Skeletal muscle cell (primary cell): ENCODE data around the gene NUDT5.
A peak's percentile ranks its signal among the peaks of the same experiment; 100 is the strongest.
"Not testable (repeated sequence)": the region's sequence is repeated elsewhere in the genome, so short reads cannot be mapped to it uniquely, and the experiment has no call there.

Source experiments
- DNase-seq: peaks from one replicate; pipeline ENCODE4 v3.0.0-alpha.2; 2010; ENCODE audit warnings: low read depth
- H3K4me3 ChIP-seq: 2 replicates; pipeline ENCODE4 v1.5.1; 2011; ENCODE audit warnings: low read depth, mild to moderate bottlenecking, control low read depth, low read length, moderate library complexity

Gene NUDT5

GRCh38 chr10:12195603-12196506, at the start of gene NUDT5, which contains the start of gene CDC123:
NUDT5 (minus strand) TSS chr10:12195891; CDS start chr10:12186291, 9,600 bp downstream.
CDC123 (plus strand) TSS chr10:12196188; CDS start chr10:12196246, 58 bp downstream.
- DNase-seq = peak; percentile 65
- H3K4me3 ChIP-seq = peak within 1 kb of the TSS; percentile 99

- no peak overlapping the region for H3K4me3 ChIP-seq
- DNase-seq = no peak
Observed at GRCh38 chr10:12243864-12244620, 48.4 kb upstream of the NUDT5 start.

GRCh38 chr10:12241810-12242529, 46.3 kb upstream of the NUDT5 start:
- H3K4me3 ChIP-seq = no peak overlapping the region
- DNase-seq = peak; percentile 31

- DNase-seq = no peak
- no peak overlapping the region for H3K4me3 ChIP-seq
Observed at GRCh38 chr10:12238821-12239220, 43.1 kb upstream of the NUDT5 start.

GRCh38 chr10:12237265-12238220, 41.9 kb upstream of the NUDT5 start:
- no peak for DNase-seq
- no peak overlapping the region for H3K4me3 ChIP-seq

- H3K4me3 ChIP-seq = no peak overlapping the region
- no peak for DNase-seq
Observed at GRCh38 chr10:12235796-12236195, 40.1 kb upstream of the NUDT5 start.

- H3K4me3 ChIP-seq = no peak overlapping the region
- DNase-seq = no peak
Observed at GRCh38 chr10:12235116-12235694, 39.5 kb upstream of the NUDT5 start.

GRCh38 chr10:12234687-12235086, 39.0 kb upstream of the NUDT5 start:
- H3K4me3 ChIP-seq, DNase-seq: not testable (repeated sequence)

- H3K4me3 ChIP-seq = no peak overlapping the region
- no peak for DNase-seq
Observed at GRCh38 chr10:12228851-12229250, 33.2 kb upstream of the NUDT5 start.

- DNase-seq, H3K4me3 ChIP-seq: not testable (repeated sequence)
Observed at GRCh38 chr10:12226438-12226837, 30.7 kb upstream of the NUDT5 start.

- no peak for DNase-seq
- H3K4me3 ChIP-seq = no peak overlapping the region
Observed at GRCh38 chr10:12225444-12225843, 29.8 kb upstream of the NUDT5 start.

GRCh38 chr10:12221323-12222298, 25.9 kb upstream of the NUDT5 start:
- DNase-seq = no peak
- no peak overlapping the region for H3K4me3 ChIP-seq

GRCh38 chr10:12218991-12219390, 23.3 kb upstream of the NUDT5 start:
- DNase-seq = no peak
- H3K4me3 ChIP-seq = no peak overlapping the region

GRCh38 chr10:12214763-12215218, 19.1 kb upstream of the NUDT5 start:
- DNase-seq = peak; percentile 19
- H3K4me3 ChIP-seq = no peak overlapping the region

- H3K4me3 ChIP-seq = no peak overlapping the region
- DNase-seq = no peak
Observed at GRCh38 chr10:12214093-12214492, 18.4 kb upstream of the NUDT5 start.

GRCh38 chr10:12213621-12214020, 17.9 kb upstream of the NUDT5 start:
- no peak for DNase-seq
- no peak overlapping the region for H3K4me3 ChIP-seq

- no peak overlapping the region for H3K4me3 ChIP-seq
- no peak for DNase-seq
Observed at GRCh38 chr10:12212454-12212853, 16.8 kb upstream of the NUDT5 start.
